ENCODE measurements around the gene SEZ6L.

SEZ6L gene

DNA sequence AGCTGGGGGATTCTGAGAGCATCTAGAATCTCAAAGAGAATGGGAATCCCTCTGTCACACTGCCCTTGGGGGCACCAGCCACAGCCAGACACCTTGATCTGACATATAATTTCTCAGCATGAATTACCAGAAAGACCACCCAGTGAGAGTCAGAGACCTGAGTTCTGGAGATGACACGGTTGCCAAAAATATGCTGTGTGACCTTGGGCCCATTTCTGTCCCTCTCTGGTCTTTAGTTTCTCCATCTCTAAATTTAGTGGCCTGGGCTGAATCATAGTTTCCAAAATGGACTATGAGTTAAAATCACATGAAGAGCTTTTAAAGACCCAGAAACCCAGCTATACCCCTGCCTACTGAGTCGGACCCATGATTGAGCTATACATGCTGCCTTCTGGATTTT lies 15.9 kb downstream of the SEZ6L start:
- DNase-seq: no peak

DNA sequence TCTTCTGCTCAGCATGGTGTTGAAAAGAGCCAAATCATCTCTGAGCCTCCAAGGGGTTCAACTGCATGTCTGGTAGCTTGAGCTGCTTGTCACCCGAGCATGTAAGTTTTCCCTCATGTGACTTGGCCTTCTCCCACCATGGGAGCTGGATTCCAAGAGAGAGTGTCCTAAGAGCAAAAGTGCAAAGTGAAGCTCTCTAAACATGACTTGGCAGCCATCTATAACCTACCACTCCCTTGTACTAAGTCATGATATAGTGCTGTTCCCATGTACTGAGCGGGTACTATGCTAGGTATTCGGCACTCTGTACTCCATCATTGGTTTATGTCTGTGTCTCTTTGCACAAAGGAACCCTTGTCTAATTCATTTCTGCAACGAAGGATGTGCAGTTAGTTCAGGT lies 19.1 kb downstream of the SEZ6L start:
- no peak for DNase-seq

DNA sequence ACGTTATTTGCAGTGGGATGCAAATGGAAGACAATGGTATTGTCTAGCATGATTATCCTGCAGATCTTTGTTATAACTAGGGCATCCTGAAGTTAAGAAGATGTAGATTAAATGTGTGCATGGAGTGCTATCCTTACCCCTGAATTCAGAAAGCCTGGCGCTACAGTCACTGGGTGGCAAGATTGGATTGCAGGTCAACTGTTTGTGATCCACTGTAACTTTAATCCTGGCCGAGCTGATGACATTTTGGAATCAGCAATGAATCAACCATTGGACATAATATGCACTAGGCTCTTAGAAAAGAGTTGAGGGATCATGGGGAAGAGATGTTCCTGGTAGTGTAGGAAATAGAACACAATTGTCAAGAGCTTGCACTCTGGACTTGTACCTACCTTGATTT lies 25.1 kb downstream of the SEZ6L start:
- DNase-seq: no peak

DNA sequence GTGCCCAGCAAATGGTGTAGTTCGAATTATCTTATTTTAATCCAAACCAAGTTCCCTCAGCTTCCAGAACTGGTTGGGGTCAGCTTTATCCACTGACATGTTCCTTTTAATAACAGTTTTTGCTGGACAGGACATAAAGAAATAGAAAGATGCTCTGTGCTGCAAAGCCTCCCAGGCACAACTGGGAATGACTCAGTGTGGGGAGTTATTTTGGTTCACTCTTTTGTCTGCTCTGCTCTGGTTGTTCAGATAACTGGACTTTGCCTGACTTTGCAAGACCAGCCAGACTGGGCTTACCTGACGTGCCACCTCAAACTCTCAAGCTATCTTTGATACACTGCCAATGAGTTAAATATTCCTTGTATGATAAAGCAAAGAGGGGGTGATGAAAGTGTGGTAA lies 25.6 kb downstream of the SEZ6L start:
- DNase-seq: no peak

GRCh38 chr22:26196657-26197056 lies 27.4 kb downstream of the SEZ6L start:
- no peak for DNase-seq

- no peak for DNase-seq
These were observed 28.2 kb downstream of the SEZ6L start for GRCh38 chr22:26197425-26197824.

- DNase-seq: no peak
These were observed 30.4 kb downstream of the SEZ6L start for GRCh38 chr22:26199665-26200064.

- no peak for DNase-seq
These were observed 33.1 kb downstream of the SEZ6L start for GRCh38 chr22:26202280-26202924.

- no peak for DNase-seq
These were observed 36.2 kb downstream of the SEZ6L start for GRCh38 chr22:26205494-26205893.

GRCh38 chr22:26210334-26210733 lies 41.1 kb downstream of the SEZ6L start:
- DNase-seq: no peak

DNA sequence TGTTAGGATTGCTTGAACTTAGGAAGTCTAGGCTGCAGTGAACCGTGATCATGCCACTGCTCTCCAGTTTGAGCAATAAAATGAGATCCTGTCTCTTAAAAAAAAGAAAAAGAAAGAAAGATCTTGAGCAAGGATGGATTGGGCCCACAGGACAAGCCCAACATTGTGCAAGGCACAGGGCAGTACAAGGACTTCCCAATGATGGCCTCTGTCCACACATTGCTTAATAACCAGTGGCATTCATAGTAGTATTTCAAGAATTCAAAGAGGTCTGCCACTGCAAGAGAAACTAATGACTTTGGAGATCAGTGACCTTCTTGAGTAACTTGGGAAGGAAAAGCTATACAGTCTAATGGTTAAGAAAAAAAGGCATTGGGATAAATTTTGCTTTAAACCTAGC lies 44.6 kb downstream of the SEZ6L start:
- no peak for DNase-seq

DNA sequence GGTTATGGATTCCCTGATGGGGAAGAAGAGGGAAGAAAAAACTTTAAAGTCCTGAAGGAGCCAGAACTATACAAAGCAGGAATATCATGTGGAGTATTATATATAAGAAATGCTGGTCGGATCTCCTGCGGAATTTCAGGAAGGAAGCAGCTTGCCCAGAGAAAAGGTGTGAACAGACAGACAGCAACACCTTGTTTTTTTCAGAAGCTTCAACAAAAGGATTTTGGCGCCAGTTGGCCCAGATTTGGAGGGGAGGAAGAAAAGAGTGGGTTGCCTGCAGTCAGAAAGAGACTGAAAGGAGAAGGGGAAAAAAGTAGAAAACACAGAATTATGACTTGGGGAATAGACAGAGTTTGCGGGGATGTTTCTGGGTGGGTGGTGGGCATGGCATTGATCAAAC lies 45.2 kb downstream of the SEZ6L start:
- DNase-seq: no peak

GRCh38 chr22:26215736-26216135 lies 46.5 kb downstream of the SEZ6L start:
- DNase-seq: no peak

DNA sequence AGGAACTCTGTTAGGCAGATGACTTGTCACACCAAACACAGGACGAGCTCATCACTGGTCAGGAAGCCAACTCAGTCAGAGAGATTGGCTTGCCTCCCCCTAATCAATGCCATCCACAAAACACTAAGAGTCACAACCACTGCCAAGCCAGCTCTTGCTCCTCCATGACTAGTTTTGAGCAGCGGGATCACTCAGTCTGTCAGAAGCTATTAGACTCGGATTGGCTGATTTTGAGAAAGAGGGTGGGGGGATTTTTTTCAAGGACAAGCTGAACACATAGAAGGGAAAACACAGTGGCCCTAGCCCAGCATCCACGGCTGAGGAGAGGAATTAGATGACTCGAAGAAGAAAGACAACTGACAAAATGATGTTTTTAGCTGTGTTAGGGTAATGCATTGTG lies 55.9 kb downstream of the SEZ6L start:
- no peak for DNase-seq

GRCh38 chr22:26226538-26227297 lies 57.5 kb downstream of the SEZ6L start:
- no peak for DNase-seq

GRCh38 chr22:26229910-26230309 lies 60.6 kb downstream of the SEZ6L start:
- DNase-seq: no peak

- no peak for DNase-seq
These were observed 65.0 kb downstream of the SEZ6L start for GRCh38 chr22:26234296-26234695.

DNA sequence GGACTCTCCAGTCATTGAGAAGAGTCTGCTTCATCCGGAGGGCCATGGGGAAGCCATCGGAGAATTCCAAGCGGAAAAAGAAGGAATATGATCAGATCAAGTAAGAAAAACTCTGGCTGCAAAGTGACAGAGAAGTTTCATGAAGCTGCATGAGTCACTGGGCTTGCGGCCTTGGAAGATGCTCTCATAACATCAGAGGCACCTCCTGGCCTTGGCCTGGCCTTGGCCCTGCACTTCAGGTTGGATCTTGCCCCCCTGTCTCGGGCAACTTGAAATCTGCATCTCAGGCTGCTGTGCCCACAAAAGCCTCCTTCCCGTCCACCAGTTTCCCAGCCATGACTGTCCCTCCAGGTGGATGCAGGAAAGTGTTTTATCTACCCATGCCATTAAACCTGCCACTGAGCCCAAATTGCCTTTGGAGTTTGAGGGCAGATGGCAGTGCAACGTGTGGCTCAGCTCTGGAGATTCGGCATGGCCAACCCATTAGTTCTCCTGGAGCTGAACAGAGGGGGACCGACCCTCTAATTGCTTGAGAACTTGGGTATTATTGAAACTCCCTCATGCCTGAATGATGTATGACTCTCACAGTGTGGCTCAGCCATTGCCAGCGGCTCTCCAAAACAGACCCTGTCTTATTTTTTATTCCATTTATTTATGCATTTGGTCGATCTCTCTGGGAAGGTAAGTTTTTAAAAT lies 66.7 kb downstream of the SEZ6L start:
- DNase-seq: no peak

DNA sequence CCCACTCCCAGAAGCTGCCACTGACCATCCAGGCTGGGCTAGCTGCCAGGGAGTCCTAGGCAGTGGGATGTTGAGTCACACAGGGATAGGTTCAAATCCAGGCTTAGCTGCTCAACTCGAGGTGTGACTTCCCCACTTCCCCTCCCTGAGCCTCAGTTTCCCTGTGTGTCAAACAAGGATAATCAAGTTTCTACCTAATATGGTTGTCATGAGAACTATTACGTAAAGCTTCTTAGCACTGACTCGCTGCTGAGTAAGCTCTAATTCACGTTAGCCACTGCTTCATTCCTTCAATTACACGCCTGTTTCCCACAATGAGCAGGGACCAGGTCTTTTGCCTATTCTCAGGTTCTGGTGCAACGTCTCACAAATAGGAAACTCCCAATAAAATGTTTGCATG lies 67.7 kb downstream of the SEZ6L start:
- no peak for DNase-seq

DNA sequence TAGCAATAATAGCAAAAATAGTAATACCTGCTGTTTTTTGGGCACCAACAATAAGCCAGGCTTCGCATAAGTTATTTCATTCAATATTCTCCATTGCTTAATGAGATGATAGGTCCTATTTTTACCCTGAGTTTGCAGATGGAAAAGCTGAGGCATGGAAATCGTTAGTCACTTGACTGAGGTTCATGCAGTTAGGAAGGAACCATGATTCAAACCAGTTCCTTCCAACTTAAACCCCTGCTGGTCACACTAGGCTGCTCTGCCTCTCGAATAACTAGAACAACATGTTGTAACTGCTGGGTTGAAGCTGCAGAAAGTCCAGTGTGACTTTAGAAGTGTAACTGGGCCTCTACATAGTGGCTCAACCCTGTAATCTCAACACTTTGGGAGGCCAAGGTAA lies 69.3 kb downstream of the SEZ6L start:
- DNase-seq: no peak

- no peak for DNase-seq
These were observed 70.3 kb downstream of the SEZ6L start for GRCh38 chr22:26239581-26239980.

DNA sequence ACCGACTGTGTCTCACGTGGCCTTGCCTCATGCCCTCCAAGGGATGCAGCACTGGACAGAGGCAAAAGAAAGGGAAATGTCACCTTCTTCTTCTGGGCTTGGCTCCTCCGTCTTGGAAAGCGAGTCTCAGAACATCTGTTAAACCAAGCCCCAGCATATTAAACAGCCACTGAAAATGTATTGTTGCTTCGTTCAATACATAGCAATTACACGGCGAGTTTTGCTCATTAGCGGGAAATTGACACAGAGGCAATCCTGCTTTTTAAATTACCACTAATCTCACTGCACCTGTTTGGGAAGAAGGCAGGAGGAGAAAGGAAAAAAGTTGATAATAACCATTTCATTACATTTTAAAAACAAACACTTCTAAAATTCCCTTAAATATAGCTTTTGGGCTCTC lies 72.1 kb downstream of the SEZ6L start:
- DNase-seq: no peak

DNA sequence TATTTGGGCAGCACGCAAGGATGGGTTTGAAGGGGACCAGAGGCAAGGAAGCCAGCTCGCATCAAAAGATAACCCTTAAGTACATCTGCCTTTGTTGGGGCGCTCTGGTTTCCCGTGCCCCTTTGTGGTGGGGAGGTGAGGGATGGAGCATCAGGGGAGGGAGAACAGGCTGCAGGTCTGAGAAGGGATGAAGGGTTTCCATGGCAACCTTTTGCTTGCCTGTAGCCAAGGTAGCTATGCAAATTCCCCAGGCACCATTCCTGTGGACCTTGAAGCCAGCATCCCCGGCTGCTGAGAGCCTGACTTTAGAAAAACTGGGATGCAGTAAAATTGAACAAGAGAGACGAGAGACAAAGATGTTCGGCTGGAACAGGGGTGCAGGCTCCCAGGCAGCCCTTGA lies 75.7 kb downstream of the SEZ6L start:
- DNase-seq: no peak

- DNase-seq: no peak
These were observed 77.3 kb downstream of the SEZ6L start for GRCh38 chr22:26246552-26246951.

Measured in stimulated activated CD4-positive, alpha-beta T cell treated with anti-CD3 and anti-CD28 coated beads, Interleukin-4, amount 100 ng/mL, for 24 hours (primary cell).